ENCODE measurements around the gene ZFYVE27. TPM values are rescaled to one million over a fixed set of nuclear protein-coding genes. Genes with fewer than 3 reads are reported as not detected.

The ZFYVE27 gene
- total RNA-seq, 1 donor from 2014 or later, result 13.7 TPM

DNA sequence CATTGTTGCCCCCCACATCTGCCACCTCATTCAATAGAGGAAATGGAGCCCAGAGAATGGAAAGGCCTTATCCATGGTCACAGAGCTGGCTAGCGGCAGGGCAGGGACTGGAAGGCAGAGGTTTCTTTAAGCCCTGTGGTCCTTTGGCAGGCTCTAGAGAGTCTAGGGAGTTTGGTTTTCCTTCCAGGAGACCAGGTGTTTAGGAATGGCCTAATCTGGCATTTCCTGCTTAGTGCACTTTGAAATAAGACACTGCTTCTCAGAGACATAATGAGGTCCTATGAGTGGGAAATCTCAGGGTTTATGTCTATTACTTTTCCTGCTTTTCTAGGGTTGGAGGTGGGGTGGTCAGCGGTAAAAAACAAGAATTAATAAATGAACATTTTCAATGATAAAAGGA, 17.3 kb upstream of the ZFYVE27 start:
- H3K79me2 ChIP-seq (ENCODE audit: low read depth), result peaks cover 26% of the 10 kb centered on the region
- H3K9ac ChIP-seq, result no peak overlapping the region
- no peak overlapping the region for H3K27ac ChIP-seq
- no peaks in the 10 kb centered on the region for H3K36me3 ChIP-seq
- no peaks in the 10 kb centered on the region for H3K9me3 ChIP-seq (ENCODE audit: low read depth)
- H3K4me3 Mint-ChIP-seq, result no peak overlapping the region
- no peaks in the 10 kb centered on the region for H3K9me3 Mint-ChIP-seq
- H3K4me2 ChIP-seq, result peak overlapping the region; percentile 28
- H3K27ac Mint-ChIP-seq, result no peak overlapping the region
- no peak overlapping the region for H3K4me3 ChIP-seq
- no peaks in the 10 kb centered on the region for H3K27me3 ChIP-seq
- H2AFZ ChIP-seq (replicated peaks), result no peak overlapping the region
- TF ChIP-seq EZH2phosphoT487 (IDR thresholded peaks at IDR 0.05), result no peak
- no peak for TF ChIP-seq EZH2 (IDR thresholded peaks at IDR 0.05)
- TF ChIP-seq, protein P1, sequence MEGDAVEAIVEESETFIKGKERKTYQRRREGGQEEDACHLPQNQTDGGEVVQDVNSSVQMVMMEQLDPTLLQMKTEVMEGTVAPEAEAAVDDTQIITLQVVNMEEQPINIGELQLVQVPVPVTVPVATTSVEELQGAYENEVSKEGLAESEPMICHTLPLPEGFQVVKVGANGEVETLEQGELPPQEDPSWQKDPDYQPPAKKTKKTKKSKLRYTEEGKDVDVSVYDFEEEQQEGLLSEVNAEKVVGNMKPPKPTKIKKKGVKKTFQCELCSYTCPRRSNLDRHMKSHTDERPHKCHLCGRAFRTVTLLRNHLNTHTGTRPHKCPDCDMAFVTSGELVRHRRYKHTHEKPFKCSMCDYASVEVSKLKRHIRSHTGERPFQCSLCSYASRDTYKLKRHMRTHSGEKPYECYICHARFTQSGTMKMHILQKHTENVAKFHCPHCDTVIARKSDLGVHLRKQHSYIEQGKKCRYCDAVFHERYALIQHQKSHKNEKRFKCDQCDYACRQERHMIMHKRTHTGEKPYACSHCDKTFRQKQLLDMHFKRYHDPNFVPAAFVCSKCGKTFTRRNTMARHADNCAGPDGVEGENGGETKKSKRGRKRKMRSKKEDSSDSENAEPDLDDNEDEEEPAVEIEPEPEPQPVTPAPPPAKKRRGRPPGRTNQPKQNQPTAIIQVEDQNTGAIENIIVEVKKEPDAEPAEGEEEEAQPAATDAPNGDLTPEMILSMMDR (IDR thresholded peaks at IDR 0.05), result no peak
- DNase-seq (ENCODE audit: low spot score), result no peak
- peaks cover 34% of the 10 kb centered on the region for H3K4me1 Mint-ChIP-seq
- peaks cover 35% of the 10 kb centered on the region for H3F3A ChIP-seq (ENCODE audit: low read depth)
- H3K36me3 Mint-ChIP-seq, result peaks cover 1% of the 10 kb centered on the region
- peaks cover 40% of the 10 kb centered on the region for H3K4me1 ChIP-seq
- peaks cover 4% of the 10 kb centered on the region for H3K27me3 Mint-ChIP-seq (ENCODE audit: insufficient read depth, low read depth)
- peaks cover 14% of the 10 kb centered on the region for H4K20me1 ChIP-seq (ENCODE audit: low read depth)

DNA sequence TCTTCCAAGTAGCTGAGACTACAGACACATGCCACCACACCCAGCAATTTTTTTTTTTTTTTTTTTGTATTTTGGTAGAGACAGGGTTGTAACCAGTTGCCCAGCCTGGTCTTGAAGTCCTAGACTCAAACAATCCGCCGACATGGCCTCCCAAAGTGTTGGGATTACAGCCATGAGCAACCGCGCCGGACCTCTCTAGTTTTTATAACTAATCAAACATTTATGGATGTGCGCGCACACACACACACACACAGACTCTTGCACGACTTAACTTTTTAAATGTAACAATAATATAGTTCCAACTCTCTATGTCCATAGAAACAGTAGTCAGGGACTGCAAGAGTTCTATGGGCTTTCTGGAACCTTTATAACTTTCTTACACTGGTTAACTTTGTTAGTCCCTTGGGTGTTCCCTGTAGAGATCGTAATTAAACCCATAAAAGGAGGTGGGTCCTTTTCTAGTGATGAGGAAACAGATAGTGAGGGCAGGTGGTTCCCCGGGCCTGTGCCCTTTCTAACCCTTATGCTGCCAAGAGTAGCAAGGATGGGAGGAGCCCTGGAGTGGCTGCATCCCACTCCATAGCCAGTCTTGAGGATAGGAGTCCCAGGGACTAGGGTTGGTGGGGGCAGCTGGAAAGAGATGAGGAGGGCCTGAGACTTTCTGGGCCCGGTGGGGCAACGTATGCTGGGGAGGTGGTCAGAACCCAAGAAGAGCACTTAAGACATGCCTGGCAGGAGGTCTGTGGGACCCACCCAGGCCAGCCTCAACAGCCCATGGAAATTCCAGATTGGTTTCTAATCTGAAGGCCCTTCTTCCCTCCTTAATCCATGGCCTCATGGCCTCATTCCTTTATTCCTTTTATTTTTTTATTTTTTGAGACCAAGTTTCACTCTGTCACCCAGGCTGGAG, 14.8 kb upstream of the ZFYVE27 start:
- Mint-ChIP-seq H3K4me1 (peaks cover 17% of the 10 kb centered on the region), H3K27ac (no peak overlapping the region), H3K9me3 (no peaks in the 10 kb centered on the region), H3K4me3 (no peak overlapping the region), H3K27me3 (ENCODE audit: insufficient read depth, low read depth) (peaks cover 6% of the 10 kb centered on the region), H3K36me3 (peaks cover 1% of the 10 kb centered on the region)
- no peak overlapping the region for H2AFZ ChIP-seq (replicated peaks)
- no peak overlapping the region for H3K4me3 ChIP-seq
- peaks cover 26% of the 10 kb centered on the region for H3K4me1 ChIP-seq
- H3K9me3 ChIP-seq (ENCODE audit: low read depth), result no peaks in the 10 kb centered on the region
- TF ChIP-seq EZH2phosphoT487 (IDR thresholded peaks at IDR 0.05), result no peak
- TF ChIP-seq, protein P1 (IDR thresholded peaks at IDR 0.05), result no peak
- no peak for TF ChIP-seq EZH2 (IDR thresholded peaks at IDR 0.05)
- H3K4me2 ChIP-seq, result no peak overlapping the region
- no peak overlapping the region for H3K9ac ChIP-seq
- no peaks in the 10 kb centered on the region for H3K36me3 ChIP-seq
- peaks cover 22% of the 10 kb centered on the region for H3F3A ChIP-seq (ENCODE audit: low read depth)
- peaks cover 3% of the 10 kb centered on the region for H3K79me2 ChIP-seq (ENCODE audit: low read depth)
- H3K27me3 ChIP-seq, result no peaks in the 10 kb centered on the region
- H4K20me1 ChIP-seq (ENCODE audit: low read depth), result peaks cover 4% of the 10 kb centered on the region
- no peak for DNase-seq (ENCODE audit: low spot score)
- no peak overlapping the region for H3K27ac ChIP-seq

DNA sequence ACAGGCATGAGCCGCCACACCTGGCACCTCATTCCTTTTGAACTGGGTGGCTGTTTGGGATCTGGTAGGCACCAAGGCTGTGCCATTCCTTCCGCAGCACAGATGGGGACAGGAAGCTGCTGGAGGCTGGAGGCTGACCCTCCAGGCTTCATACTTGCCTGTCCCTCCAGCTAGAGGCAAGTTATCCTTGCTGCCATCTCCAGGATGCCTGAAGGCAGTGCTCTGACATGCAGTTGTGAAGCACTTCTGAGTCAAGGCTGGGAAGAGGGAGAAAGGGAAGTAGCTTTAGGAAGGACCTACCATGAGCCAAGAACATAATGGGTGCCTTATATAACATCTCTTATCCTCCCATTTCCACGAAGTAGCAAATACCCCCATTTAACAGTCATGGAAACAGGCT, 13.9 kb upstream of the ZFYVE27 start:
- Histone ChIP-seq H3K79me2 (ENCODE audit: low read depth) (no peaks in the 10 kb centered on the region), H3K36me3 (no peaks in the 10 kb centered on the region), H4K20me1 (ENCODE audit: low read depth) (no peaks in the 10 kb centered on the region), H3K4me3 (no peak overlapping the region), H3K27me3 (no peaks in the 10 kb centered on the region), H3K9ac (no peak overlapping the region), H3K9me3 (ENCODE audit: low read depth) (no peaks in the 10 kb centered on the region), H3K4me2 (no peak overlapping the region), H3K27ac (no peak overlapping the region), H3F3A (ENCODE audit: low read depth) (peaks cover 19% of the 10 kb centered on the region), H2AFZ (replicated peaks) (no peak overlapping the region), H3K4me1 (peaks cover 21% of the 10 kb centered on the region)
- H3K9me3 Mint-ChIP-seq, result no peaks in the 10 kb centered on the region
- H3K27ac Mint-ChIP-seq, result no peak overlapping the region
- TF ChIP-seq, protein P1 (IDR thresholded peaks at IDR 0.05), result no peak
- no peak for TF ChIP-seq EZH2phosphoT487 (IDR thresholded peaks at IDR 0.05)
- TF ChIP-seq EZH2 (IDR thresholded peaks at IDR 0.05), result no peak
- no peak overlapping the region for H3K4me3 Mint-ChIP-seq
- H3K4me1 Mint-ChIP-seq, result peaks cover 16% of the 10 kb centered on the region
- H3K27me3 Mint-ChIP-seq (ENCODE audit: insufficient read depth, low read depth), result peaks cover 6% of the 10 kb centered on the region
- H3K36me3 Mint-ChIP-seq, result peaks cover under 1% of the 10 kb centered on the region
- no peak for DNase-seq (ENCODE audit: low spot score)

Data from neural progenitor cell (in vitro differentiated cells).